Urothelium cell line (cell line): ENCODE measurements around the gene CEP41.
"Not testable (repeated sequence)": the region's sequence is repeated elsewhere in the genome, so short reads cannot be mapped to it uniquely, and the experiment has no call there.

Experiments
- DNase-seq: peaks from one replicate; pipeline ENCODE4 v3.0.0; 2011; ENCODE audit warnings: low spot score, mixed read lengths
- FAIRE-seq: peaks from 2 replicates; lab custom pipeline; 2011; peaks lifted over from hg19 to GRCh38; lab: Jason Lieb, UNC

Gene CEP41

GRCh38 chr7:130463553-130464434 lies 23.0 kb upstream of the CEP41 start:
- DNase-seq (no peak), FAIRE-seq (no peak)

GRCh38 chr7:130461272-130461671 lies 20.5 kb upstream of the CEP41 start:
- FAIRE-seq: no peak
- no peak for DNase-seq

- no peak for FAIRE-seq
- no peak for DNase-seq
These were observed 17.4 kb upstream of the CEP41 start for GRCh38 chr7:130458257-130458656.

GRCh38 chr7:130454959-130455358 lies 14.1 kb upstream of the CEP41 start:
- FAIRE-seq: no peak
- DNase-seq: no peak

- FAIRE-seq: no peak
- no peak for DNase-seq
These were observed 12.1 kb upstream of the CEP41 start for GRCh38 chr7:130452951-130453350.

GRCh38 chr7:130451344-130451743 lies 10.5 kb upstream of the CEP41 start:
- FAIRE-seq, DNase-seq: not testable (repeated sequence)

GRCh38 chr7:130446259-130446658 lies 5.4 kb upstream of the CEP41 start:
- FAIRE-seq (no peak), DNase-seq (no peak)

- FAIRE-seq (no peak), DNase-seq (no peak)
These were observed 4.1 kb upstream of the CEP41 start for GRCh38 chr7:130444751-130445407.

- DNase-seq (no peak), FAIRE-seq (no peak)
These were observed 3.4 kb upstream of the CEP41 start for GRCh38 chr7:130444234-130444633.

- no peak for FAIRE-seq
- DNase-seq: no peak
These were observed 1.8 kb upstream of the CEP41 start for GRCh38 chr7:130442601-130443000.

GRCh38 chr7:130441408-130441869 lies 623 bp upstream of the CEP41 start:
- FAIRE-seq (no peak), DNase-seq (peak; percentile 31)

- FAIRE-seq (no peak), DNase-seq (no peak)
These were observed 4.6 kb downstream of the CEP41 start for GRCh38 chr7:130436253-130436652.

GRCh38 chr7:130435311-130435854 lies 5.4 kb downstream of the CEP41 start:
- DNase-seq (no peak), FAIRE-seq (no peak)

- no peak for DNase-seq
- FAIRE-seq: no peak
These were observed 7.5 kb downstream of the CEP41 start for GRCh38 chr7:130433301-130433700.

- FAIRE-seq (no peak), DNase-seq (peak; percentile 10)
These were observed 7.9 kb downstream of the CEP41 start for GRCh38 chr7:130432886-130433285.

GRCh38 chr7:130430841-130431666 lies 9.8 kb downstream of the CEP41 start:
- no peak for DNase-seq
- FAIRE-seq: no peak

- DNase-seq (no peak), FAIRE-seq (no peak)
These were observed 10.7 kb downstream of the CEP41 start for GRCh38 chr7:130430115-130430514.

- FAIRE-seq: no peak
- DNase-seq: no peak
These were observed 11.8 kb downstream of the CEP41 start for GRCh38 chr7:130429019-130429418.

- no peak for DNase-seq
- no peak for FAIRE-seq
These were observed 14.3 kb downstream of the CEP41 start for GRCh38 chr7:130426564-130426963.

GRCh38 chr7:130425796-130426195 lies 15.0 kb downstream of the CEP41 start:
- DNase-seq: no peak
- FAIRE-seq: no peak

GRCh38 chr7:130423501-130424037 lies 17.2 kb downstream of the CEP41 start:
- FAIRE-seq: no peak
- DNase-seq: no peak
